Measurements from ENCODE around the gene TKT. TPM values are rescaled to one million over a fixed set of nuclear protein-coding genes. Genes with fewer than 3 reads are reported as not detected.

TKT gene
- total RNA-seq, 1 experiment from 2014 or later, result 650 TPM

DNA sequence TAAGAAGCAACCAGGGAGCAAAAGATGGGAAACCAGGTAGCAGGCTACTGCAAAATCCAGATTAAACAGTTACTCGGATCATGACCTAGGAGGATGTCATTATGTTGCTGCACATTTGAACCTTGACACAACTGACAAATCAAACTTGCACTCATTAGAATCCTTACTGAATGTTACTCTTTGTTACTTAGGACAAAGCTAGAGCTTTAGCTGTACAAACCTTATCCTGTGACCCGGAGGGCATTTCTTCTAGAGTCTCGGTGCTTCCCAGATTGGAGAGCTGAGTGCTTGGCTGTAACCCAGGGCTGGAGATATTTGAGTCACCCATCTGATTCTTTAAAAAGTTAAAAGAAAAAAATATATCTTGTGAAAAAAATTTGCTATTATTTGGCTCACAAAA is 48.1 kb upstream of the TKT start:
- H2BK5ac ChIP-seq (ENCODE audit: insufficient read length, low read length), result no peak overlapping the region
- H3K79me2 ChIP-seq (ENCODE audit: insufficient read depth, low read length), result no peaks in the 10 kb centered on the region
- no peak overlapping the region for H2AK5ac ChIP-seq (ENCODE audit: insufficient read length, low read length)
- no peak overlapping the region for H2AFZ ChIP-seq (ENCODE audit: low read length)
- no peaks in the 10 kb centered on the region for H3K4me1 ChIP-seq (ENCODE audit: insufficient read depth, low read length)
- H3K9ac ChIP-seq (ENCODE audit: extremely low read depth, insufficient read length, low read length), result no peak overlapping the region
- no peak overlapping the region for H3K18ac ChIP-seq (ENCODE audit: insufficient read length, low read depth, low read length)
- no peak overlapping the region for H3K27ac ChIP-seq (ENCODE audit: insufficient read length, low read depth, low read length)
- H3T11ph ChIP-seq (ENCODE audit: low read length), result no peak overlapping the region
- no peaks in the 10 kb centered on the region for H3K27me3 Mint-ChIP-seq (ENCODE audit: low read depth)
- no peak overlapping the region for H2BK120ac ChIP-seq (ENCODE audit: low read depth, low read length, poor library complexity, severe bottlenecking)
- TF ChIP-seq, protein P1, sequence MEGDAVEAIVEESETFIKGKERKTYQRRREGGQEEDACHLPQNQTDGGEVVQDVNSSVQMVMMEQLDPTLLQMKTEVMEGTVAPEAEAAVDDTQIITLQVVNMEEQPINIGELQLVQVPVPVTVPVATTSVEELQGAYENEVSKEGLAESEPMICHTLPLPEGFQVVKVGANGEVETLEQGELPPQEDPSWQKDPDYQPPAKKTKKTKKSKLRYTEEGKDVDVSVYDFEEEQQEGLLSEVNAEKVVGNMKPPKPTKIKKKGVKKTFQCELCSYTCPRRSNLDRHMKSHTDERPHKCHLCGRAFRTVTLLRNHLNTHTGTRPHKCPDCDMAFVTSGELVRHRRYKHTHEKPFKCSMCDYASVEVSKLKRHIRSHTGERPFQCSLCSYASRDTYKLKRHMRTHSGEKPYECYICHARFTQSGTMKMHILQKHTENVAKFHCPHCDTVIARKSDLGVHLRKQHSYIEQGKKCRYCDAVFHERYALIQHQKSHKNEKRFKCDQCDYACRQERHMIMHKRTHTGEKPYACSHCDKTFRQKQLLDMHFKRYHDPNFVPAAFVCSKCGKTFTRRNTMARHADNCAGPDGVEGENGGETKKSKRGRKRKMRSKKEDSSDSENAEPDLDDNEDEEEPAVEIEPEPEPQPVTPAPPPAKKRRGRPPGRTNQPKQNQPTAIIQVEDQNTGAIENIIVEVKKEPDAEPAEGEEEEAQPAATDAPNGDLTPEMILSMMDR (conservative IDR thresholded peaks at IDR 0.05), result no peak
- H2BK12ac ChIP-seq (ENCODE audit: insufficient read length, low read depth, low read length), result no peak overlapping the region
- no peak overlapping the region for H4K8ac ChIP-seq (replicated peaks; ENCODE audit: insufficient read length, low read depth, low read length)
- no peak overlapping the region for H4K91ac ChIP-seq (ENCODE audit: insufficient read length, low read depth, low read length)
- no peak overlapping the region for H3K4ac ChIP-seq (ENCODE audit: low read depth, low read length)
- no peak overlapping the region for H3K4me3 Mint-ChIP-seq
- peaks cover 11 to 44% (median 41%) of the 10 kb centered on the region in 3 experiments; a peak in 6 of 7 replicates for H3K36me3 Mint-ChIP-seq (ENCODE audit: insufficient read depth in 1 of 3, low read depth in 3 of 3)
- no CpG with 5 or more reads among the region's 3 CpGs for WGBS (ENCODE audit: extremely low coverage, insufficient read length, low lambda C conversion rate)
- H3K4me1 Mint-ChIP-seq, result peaks cover 0 to 3% of the 10 kb centered on the region in 2 experiments; a peak in 1 of 4 replicates
- H3K4me2 ChIP-seq (ENCODE audit: insufficient read depth, insufficient read length, low read length), result no peak overlapping the region
- H3K27me3 ChIP-seq (ENCODE audit: insufficient read depth, low read length), result no peaks in the 10 kb centered on the region
- no peak overlapping the region for H4K5ac ChIP-seq (ENCODE audit: insufficient read length, low read depth, low read length)
- no peak overlapping the region for H2BK20ac ChIP-seq (ENCODE audit: low read depth, low read length, poor library complexity, severe bottlenecking)
- H4K20me1 ChIP-seq (ENCODE audit: control insufficient read depth, insufficient read depth, insufficient read length), result no peaks in the 10 kb centered on the region
- H3K27ac Mint-ChIP-seq, result no peak overlapping the region
- no peak overlapping the region for H3K14ac ChIP-seq (ENCODE audit: insufficient read depth, low read length)
- no peak overlapping the region for H3K56ac ChIP-seq (ENCODE audit: insufficient read length, low read depth, low read length)
- no peak overlapping the region for H2BK15ac ChIP-seq (ENCODE audit: low read depth, low read length)
- H3K79me1 ChIP-seq (ENCODE audit: insufficient read depth, low read depth, low read length, poor library complexity, severe bottlenecking), result no peaks in the 10 kb centered on the region
- no peaks in the 10 kb centered on the region for H3K9me3 ChIP-seq (ENCODE audit: control insufficient read depth, low read depth, low read length)
- H3K23ac ChIP-seq (ENCODE audit: insufficient read length, low read depth, low read length), result no peak overlapping the region
- H3K23me2 ChIP-seq (ENCODE audit: insufficient read length, low read depth, low read length, poor library complexity, severe bottlenecking), result no peaks in the 10 kb centered on the region
- DNase-seq, result no peak
- H3K9me3 Mint-ChIP-seq, result no peaks in the 10 kb centered on the region
